G401.6 (cell line): ENCODE measurements around the gene PROK2.

Experiments used
- FAIRE-seq: peaks from 2 replicates; lab custom pipeline; 2012; peaks lifted over from hg19 to GRCh38; lab: Jason Lieb, UNC

PROK2 gene

GRCh38 chr3:71786551-71786950 is 1.6 kb upstream of the PROK2 start:
- FAIRE-seq = no peak

- FAIRE-seq = no peak
These were observed 1.2 kb upstream of the PROK2 start for GRCh38 chr3:71786217-71786549.

- no peak for FAIRE-seq
These were observed 726 bp upstream of the PROK2 start for GRCh38 chr3:71785532-71786216.

GRCh38 chr3:71784201-71784913 is 591 bp downstream of the PROK2 start:
- FAIRE-seq = no peak

- FAIRE-seq = no peak
These were observed 1.8 kb downstream of the PROK2 start for GRCh38 chr3:71783152-71783551.

GRCh38 chr3:71780430-71780829 is 4.5 kb downstream of the PROK2 start:
- no peak for FAIRE-seq

GRCh38 chr3:71779674-71780377 is 5.1 kb downstream of the PROK2 start:
- no peak for FAIRE-seq

GRCh38 chr3:71778353-71778752 is 6.6 kb downstream of the PROK2 start:
- no peak for FAIRE-seq

GRCh38 chr3:71776538-71776937 is 8.4 kb downstream of the PROK2 start:
- no peak for FAIRE-seq

- FAIRE-seq = no peak
These were observed 13.1 kb downstream of the PROK2 start for GRCh38 chr3:71771884-71772283.

GRCh38 chr3:71771126-71771525 is 13.8 kb downstream of the PROK2 start:
- no peak for FAIRE-seq

GRCh38 chr3:71763426-71763825 is 21.5 kb downstream of the PROK2 start:
- no peak for FAIRE-seq

- FAIRE-seq = no peak
These were observed 24.8 kb downstream of the PROK2 start for GRCh38 chr3:71760140-71760539.

- FAIRE-seq = no peak
These were observed 25.5 kb downstream of the PROK2 start for GRCh38 chr3:71759401-71759800.

- FAIRE-seq = no peak
These were observed 26.9 kb downstream of the PROK2 start for GRCh38 chr3:71758091-71758490.

GRCh38 chr3:71754610-71755253 is 30.2 kb downstream of the PROK2 start:
- no peak for FAIRE-seq

- no peak for FAIRE-seq
These were observed 31.0 kb downstream of the PROK2 start, which contains the start of gene GPR27 for GRCh38 chr3:71753701-71754609. TSS of gene GPR27 (plus strand) at chr3:71753855. CDS start at chr3:71754050, 195 bp downstream.

- no peak for FAIRE-seq
These were observed 31.9 kb downstream of the PROK2 start for GRCh38 chr3:71752831-71753700.

GRCh38 chr3:71751602-71752001 is 33.3 kb downstream of the PROK2 start:
- no peak for FAIRE-seq

- no peak for FAIRE-seq
These were observed 40.2 kb downstream of the PROK2 start for GRCh38 chr3:71744738-71745137.

GRCh38 chr3:71742621-71743020 is 42.3 kb downstream of the PROK2 start:
- FAIRE-seq = no peak
